Activated B cell treated with CpG ODN at 0.5 μM for 24 hours (primary cell): ENCODE measurements around the gene DENND1C. TPM values are rescaled to one million over a fixed set of nuclear protein-coding genes. Genes with fewer than 3 reads are reported as not detected.

Experiments used
- ATAC-seq: fragments of 200-7000 bp; cut with Tn5 transposase; one replicate; pipeline ENCODE4 v1.10.0; 2021; ENCODE audit warnings: low read depth, mild to moderate bottlenecking, moderate library complexity
- CTCF ChIA-PET: fragments of 350-600 bp; sonication (Branson Sonifier 250); formaldehyde crosslinking; loops from one replicate; lab custom pipeline; 2021; ENCODE audit warnings: antibody characterized with exemption; lab: Charles Lee
- POLR2A ChIA-PET: fragments of 350-600 bp; sonication (Branson Sonifier 250); formaldehyde crosslinking; loops from one replicate; lab custom pipeline; 2021; ENCODE audit warnings: antibody characterized with exemption; lab: Charles Lee
- DNase-seq: peaks from one replicate; pipeline ENCODE4 v3.0.0; 2022
- H3K27ac Mint-ChIP-seq: one replicate; pipeline ENCODE4 v1.8.0; 2020; ENCODE audit warnings: mixed read lengths
- H3K27me3 Mint-ChIP-seq: one replicate; pipeline ENCODE4 v1.8.0; 2021; ENCODE audit warnings: mixed read lengths
- H3K36me3 Mint-ChIP-seq: one replicate; pipeline ENCODE4 v1.8.0; 2021; ENCODE audit warnings: low read depth, mixed read lengths
- H3K4me1 Mint-ChIP-seq: one replicate; pipeline ENCODE4 v1.8.0; 2021; ENCODE audit warnings: mixed read lengths
- H3K4me3 Mint-ChIP-seq: one replicate; pipeline ENCODE4 v1.8.0; 2020; ENCODE audit warnings: mild to moderate bottlenecking, mixed read lengths
- H3K9me3 Mint-ChIP-seq: one replicate; pipeline ENCODE4 v1.8.0; 2020; ENCODE audit warnings: mixed read lengths
- CTCF ChIP-seq: fragments of 200-600 bp; IDR thresholded peaks from one replicate; pipeline ENCODE4 v1.8.0; 2022; ENCODE audit warnings: antibody characterized with exemption, mild to moderate bottlenecking
- intact Hi-C: fragments of 100-400 bp; cut with micrococcal nuclease; formaldehyde crosslinking; loops from one replicate; pipeline ENCODE4 v1.15.1; 2024
- total RNA-seq: library from RNA; stranded (reverse); gene quantifications from 2 replicates; pipeline ENCODE4 v1.2.3, GENCODE V29; 2022

The DENND1C gene
- total RNA-seq, 1 donor from 2014 or later = 95.1 TPM

- Mint-ChIP-seq H3K4me3 (peak within 1 kb of the TSS; percentile 73), H3K36me3 (peaks cover 21% of the 10 kb centered on the region), H3K4me1 (peaks cover 28% of the 10 kb centered on the region), H3K9me3 (no peaks in the 10 kb centered on the region), H3K27ac (peak within 1 kb of the TSS; percentile 70), H3K27me3 (peaks cover 3% of the 10 kb centered on the region)
- DNase-seq (no peak), ATAC-seq (no peak)
- intact Hi-C loops = no loop called here
- CTCF ChIA-PET = interaction anchor here (1.3 kb wide), 1 partner anchor 17 kb away, joined by 3 read pairs; the partner anchor contains the start of gene DENND1C
- POLR2A ChIA-PET = interaction anchor here (0.6 to 1.7 kb wide), 4 partner anchors 17 to 416 kb away, joined by 3 to 11 read pairs (median 10); partner anchors contain the start of gene DENND1C
- TF ChIP-seq CTCF = no peak
These were observed 17.3 kb downstream of the DENND1C start, which contains the start of gene CRB3 for GRCh38 chr19:6464070-6464873. TSS of gene CRB3 (plus strand) at chr19:6464271. CDS start at chr19:6464702, 431 bp downstream.

DNA sequence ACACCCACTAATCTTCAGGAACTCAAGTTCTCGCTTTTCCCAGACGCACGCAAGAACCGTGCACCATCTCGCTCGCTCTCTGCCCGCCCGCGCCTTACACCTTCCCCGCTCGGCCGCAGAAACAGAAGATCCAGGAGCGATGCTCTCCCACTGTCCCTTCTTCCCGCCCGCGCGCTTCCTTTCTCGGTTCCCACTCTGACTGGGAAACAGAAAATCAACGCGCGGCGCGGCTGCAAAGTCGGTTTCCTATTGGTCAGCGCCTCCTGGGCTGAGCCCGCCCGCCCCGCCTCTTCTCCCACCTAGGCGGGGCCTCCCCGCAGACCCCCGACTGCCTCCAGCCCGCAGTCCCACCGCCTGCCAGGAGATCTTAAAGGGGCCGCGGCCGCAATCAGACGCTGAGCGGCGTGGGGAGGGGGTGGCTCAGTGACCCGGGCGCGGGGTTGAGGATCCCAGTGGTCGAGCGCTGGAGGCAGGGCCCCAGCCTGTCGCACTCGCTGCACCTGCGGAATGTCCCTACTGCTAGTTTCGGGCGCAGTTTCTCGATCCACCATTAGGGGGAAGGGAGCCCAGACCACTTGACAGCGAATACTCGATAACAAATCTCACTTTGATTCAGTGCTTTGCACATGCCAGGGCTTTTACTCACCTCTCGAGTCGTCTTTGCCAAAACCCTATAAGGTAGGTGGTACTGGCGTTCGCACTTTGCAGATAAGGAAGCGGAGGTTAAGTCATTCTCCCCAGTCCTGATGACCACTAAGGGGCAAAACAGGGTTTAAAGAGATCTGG lies 21.3 kb downstream of the DENND1C start:
- peaks cover 3% of the 10 kb centered on the region for H3K27me3 Mint-ChIP-seq
- peak overlapping the region; percentile 90 for H3K4me3 Mint-ChIP-seq
- H3K9me3 Mint-ChIP-seq = no peaks in the 10 kb centered on the region
- peak overlapping the region; percentile 79 for H3K27ac Mint-ChIP-seq
- CTCF ChIA-PET = interaction anchor here (1.7 kb wide), 1 partner anchor 21 kb away, joined by 4 read pairs; the partner anchor contains the start of gene DENND1C
- DNase-seq (peak; percentile 90), ATAC-seq (peak; percentile 82)
- no peak for TF ChIP-seq CTCF
- POLR2A ChIA-PET = interaction anchor here (0.7 to 2.8 kb wide), 7 partner anchors 21 to 57 kb away, joined by 3 to 25 read pairs (median 4); partner anchors contain the start of genes DENND1C and KHSRP
- peaks cover 13% of the 10 kb centered on the region for H3K36me3 Mint-ChIP-seq
- H3K4me1 Mint-ChIP-seq = peaks cover 42% of the 10 kb centered on the region
- intact Hi-C loops = loop anchor here (1.0 kb wide), 8 partner anchors 21 to 403 kb away; partner anchors contain the start of genes DENND1C, GPR108, GTF2F1 and TUBB4A

DNA sequence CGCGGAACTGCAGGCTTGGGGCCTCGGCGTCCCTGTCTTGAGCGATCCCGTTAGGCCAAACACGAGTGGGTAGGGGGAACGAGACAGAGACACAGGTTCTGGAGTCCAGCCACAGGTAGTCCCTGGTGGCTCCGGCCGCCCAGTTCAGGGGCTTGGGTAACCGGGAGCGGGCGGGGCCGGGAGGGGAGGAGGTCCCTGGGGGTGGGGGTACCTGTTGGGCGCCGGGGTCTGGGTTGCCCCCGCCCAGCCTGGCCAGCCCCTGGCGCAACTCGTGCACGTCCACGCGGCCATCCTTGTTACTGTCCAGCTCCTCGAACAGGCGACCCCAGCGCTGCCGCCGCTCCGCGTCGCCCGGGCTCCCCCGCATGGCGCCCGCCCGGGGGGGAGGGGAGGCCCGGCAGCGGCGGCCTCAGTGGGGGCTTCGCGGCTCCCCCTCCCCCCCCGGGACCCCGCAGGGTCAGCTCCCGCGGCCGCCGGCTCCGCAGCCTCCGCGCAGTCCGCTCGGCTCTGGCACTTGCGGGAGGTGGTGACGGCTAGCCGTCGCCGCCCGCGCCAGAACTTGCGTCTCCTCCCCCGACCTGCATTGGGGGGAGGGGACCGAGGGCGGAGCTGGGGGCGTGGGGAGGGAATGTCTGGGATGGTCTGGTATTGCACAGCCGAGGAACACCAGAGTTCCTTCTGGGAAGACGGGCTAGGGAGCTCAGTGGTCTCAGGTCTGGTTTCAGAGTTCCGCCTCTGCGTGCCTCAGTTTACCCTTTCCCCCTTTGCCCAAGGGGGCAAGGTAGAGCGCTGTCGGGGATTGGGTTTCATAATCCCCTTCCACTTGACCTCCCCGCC lies 22.1 kb downstream of the DENND1C start, which contains the start of gene SLC25A23:
Gene SLC25A23 (minus strand): TSS at position 531 of the 837 bp plus-strand sequence. CDS start 164 bp downstream, at position 367.
- peak; percentile 26 for ATAC-seq
- intact Hi-C loops = loop anchor here (1.0 kb wide), 8 partner anchors 22 to 404 kb away; partner anchors contain the start of genes DENND1C, GPR108, GTF2F1 and TUBB4A
- Mint-ChIP-seq H3K27me3 (no peaks in the 10 kb centered on the region), H3K4me3 (peak within 1 kb of the TSS; percentile 90), H3K9me3 (no peaks in the 10 kb centered on the region), H3K27ac (peak within 1 kb of the TSS; percentile 79), H3K36me3 (peaks cover 20% of the 10 kb centered on the region), H3K4me1 (peaks cover 36% of the 10 kb centered on the region)
- TF ChIP-seq CTCF = no peak
- CTCF ChIA-PET = interaction anchor here (1.7 kb wide), 1 partner anchor 21 kb away, joined by 4 read pairs; the partner anchor contains the start of gene DENND1C
- DNase-seq = peak; percentile 63
- POLR2A ChIA-PET = interaction anchor here (0.6 to 2.8 kb wide), 10 partner anchors 19 to 128 kb away, joined by 3 to 25 read pairs (median 4); partner anchors contain the start of genes DENND1C and KHSRP

GRCh38 chr19:6458695-6459261 lies 22.8 kb downstream of the DENND1C start:
- ChIA-PET POLR2A (interaction anchor here (0.6 to 2.8 kb wide), 9 partner anchors 20 to 129 kb away, joined by 3 to 25 read pairs (median 5); partner anchors contain the start of genes DENND1C and KHSRP), CTCF (interaction anchor here (1.7 kb wide), 1 partner anchor 22 kb away, joined by 4 read pairs; the partner anchor contains the start of gene DENND1C)
- H3K4me1 Mint-ChIP-seq = peaks cover 30% of the 10 kb centered on the region
- no peaks in the 10 kb centered on the region for H3K27me3 Mint-ChIP-seq
- intact Hi-C loops = no loop called here
- ATAC-seq (no peak), DNase-seq (no peak)
- peak overlapping the region; percentile 83 for H3K4me3 Mint-ChIP-seq
- no peak for TF ChIP-seq CTCF
- H3K27ac Mint-ChIP-seq = peak overlapping the region; percentile 21
- no peaks in the 10 kb centered on the region for H3K9me3 Mint-ChIP-seq
- peaks cover 27% of the 10 kb centered on the region for H3K36me3 Mint-ChIP-seq
